COLO829 (cell line): Measurements from ENCODE around the gene PJVK.
"Not testable (repeated sequence)": the region's sequence is repeated elsewhere in the genome, so short reads cannot be mapped to it uniquely, and the experiment has no call there.

ENCODE experiments used
- DNase-seq: peaks from one replicate; pipeline ENCODE4 v3.0.0; 2012; ENCODE audit warnings: low spot score

The PJVK gene

GRCh38 chr2:178429336-178429735 lies 21.8 kb upstream of the PJVK start:
- DNase-seq: no peak

GRCh38 chr2:178436662-178437061 lies 14.5 kb upstream of the PJVK start:
- no peak for DNase-seq

DNA sequence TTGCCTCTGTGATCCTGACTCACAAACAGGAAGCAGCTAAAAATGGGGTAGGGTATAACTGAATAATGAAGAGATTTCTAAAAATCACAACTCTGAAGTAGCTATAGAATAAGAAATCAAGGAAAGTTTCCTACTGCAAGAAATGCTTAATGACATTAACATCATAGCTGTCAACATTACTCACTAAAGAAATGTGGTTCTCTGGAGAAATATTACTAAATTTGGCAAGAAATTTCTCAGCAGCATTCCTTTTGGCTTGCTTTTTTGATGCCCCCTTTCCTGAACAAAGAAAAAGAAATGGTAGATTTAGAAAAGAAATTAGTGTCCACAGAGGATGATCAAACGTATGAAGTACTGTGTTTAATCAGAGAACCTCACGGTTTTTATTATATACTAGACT lies 9.8 kb upstream of the PJVK start:
- no peak for DNase-seq

GRCh38 chr2:178448968-178449661 lies 2.1 kb upstream of the PJVK start:
- no peak for DNase-seq

DNA sequence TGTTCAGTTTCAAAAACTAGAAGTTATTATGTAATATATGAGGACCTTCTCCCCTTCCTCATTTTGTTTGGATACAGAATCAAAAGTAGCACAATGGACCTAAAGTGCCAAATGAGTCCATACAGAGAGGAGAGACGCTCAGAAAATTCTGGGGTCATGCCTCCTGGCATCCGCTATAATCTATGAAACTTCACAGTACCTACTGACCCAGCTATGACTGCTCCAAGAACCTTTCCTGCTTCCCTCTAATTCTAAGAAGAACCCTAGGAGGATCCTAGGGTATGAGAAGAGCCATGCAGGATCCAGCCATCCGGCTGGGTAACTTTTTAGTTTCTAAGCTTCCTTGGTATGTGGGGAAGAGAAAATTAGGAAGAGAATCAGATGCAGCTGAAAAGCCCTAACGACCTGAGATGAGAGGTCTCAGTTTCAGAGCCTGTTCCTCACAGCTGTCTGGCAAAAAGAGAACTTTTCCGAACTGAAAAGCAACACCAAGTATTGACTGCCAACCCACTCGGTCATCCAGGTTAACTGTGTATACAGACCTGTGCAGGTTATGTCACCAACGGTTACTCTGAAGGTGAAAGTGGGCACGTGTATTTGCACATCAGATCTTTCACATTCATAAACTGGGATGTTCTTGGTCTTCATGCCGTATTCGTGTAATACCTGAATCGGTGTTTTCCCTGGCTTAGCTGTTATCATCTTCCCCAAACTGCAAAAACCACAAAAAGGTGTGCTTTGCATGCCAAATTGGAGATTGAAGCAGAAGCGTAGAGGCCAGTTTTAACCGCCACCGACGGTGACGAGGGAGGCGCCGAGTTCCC lies 1.3 kb upstream of the PJVK start:
- DNase-seq: no peak

DNA sequence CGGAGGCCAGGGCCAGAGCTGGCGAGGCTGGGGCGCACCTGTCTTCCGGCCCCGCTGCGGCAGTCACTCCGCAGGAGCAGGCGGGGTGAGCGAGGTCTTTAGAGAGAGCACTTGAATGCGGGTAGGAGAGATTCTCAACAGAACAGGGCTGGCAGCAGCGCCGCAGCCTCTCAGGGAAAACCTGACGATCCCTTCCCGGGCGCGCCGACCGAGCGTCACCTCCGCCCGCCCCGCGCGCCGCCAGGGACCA lies 729 bp upstream of the PJVK start:
- no peak for DNase-seq

DNA sequence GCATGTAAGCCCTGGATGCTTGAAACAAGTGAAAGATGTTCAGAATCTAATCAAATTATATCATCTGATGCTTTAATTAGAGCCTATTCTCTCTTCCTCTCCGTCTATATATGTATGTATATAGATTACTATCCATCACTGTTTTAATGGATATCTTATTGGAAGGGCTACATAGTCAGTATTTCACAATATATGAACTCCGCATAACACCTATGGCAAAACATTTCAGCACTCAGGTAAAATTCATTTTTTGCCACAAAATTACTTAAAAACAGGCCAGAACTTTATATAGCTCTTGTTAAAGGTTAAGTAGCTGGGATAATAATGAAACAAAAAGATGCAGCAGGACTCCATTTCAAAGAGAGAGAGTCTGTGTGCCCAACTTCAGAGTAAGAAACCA lies 1.2 kb downstream of the PJVK start:
- DNase-seq: no peak

GRCh38 chr2:178452870-178453269 lies 1.7 kb downstream of the PJVK start:
- no peak for DNase-seq

DNA sequence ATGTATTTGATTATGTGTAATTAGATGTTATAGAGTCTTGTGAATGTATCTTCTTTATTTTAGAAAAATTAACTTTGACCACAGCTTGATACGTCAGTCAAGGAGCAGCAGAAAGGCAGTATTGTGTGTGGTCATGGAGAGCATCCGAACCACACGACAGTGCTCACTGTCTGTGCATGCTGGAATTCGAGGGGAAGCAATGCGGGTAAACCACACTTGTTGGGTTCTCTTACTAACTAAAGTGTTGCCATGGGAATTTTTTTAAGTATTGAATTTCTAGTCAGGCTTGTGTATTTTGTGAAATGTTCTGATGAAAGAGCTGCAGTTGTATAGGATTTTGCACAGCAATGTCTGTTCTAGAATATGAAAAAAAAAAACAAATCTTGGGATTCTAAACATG lies 4.8 kb downstream of the PJVK start:
- peak; percentile 67 for DNase-seq

- DNase-seq: no peak
Observed at GRCh38 chr2:178457390-178457886, 6.3 kb downstream of the PJVK start.

DNA sequence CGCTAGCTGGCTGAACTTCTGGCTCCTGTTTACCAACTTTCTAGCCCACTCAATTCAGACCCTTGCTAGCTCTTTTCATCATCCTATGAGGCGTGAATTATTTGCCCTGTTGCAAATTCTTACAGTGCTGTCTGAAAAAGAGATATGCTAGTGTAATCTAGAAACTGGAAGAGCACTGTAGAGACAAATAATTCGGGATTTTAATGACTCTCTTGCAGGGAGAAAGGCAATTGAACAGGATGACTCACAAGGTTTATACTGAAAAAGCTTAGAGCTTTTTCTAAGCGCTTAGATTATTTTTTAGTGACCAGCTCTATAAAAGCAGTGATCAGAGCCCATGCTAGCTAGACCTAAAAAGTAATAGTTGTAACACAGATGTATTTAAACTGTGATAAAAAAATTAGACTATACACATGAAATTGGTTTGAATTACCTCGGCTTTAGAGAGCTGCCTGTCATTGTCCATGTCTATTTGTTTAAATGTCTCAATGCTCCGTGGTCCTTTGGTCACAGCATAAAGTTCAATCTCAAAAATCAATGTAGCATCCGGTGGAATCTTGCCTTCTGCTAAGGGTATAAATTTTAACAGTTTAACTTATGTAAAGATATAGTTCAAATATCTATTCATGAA lies 18.2 kb downstream of the PJVK start:
- DNase-seq: no peak

DNA sequence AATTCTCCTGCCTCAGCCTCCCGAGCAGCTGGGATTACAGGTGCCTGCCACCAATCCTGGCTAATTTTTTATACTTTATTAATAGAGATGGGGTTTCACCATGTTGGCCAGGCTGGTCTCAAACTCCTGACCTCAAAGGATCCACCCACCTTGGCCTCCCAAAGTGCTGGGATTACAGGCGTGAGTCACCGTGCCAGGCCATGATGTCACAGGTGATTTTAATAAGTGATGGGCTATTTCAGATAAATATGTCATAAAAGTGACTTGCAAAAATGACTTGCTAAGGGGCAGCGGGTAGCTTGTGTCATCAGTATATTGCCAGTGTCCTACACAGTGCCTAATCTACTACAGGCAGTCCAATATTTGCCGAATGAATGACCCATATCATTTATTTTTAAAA lies 20.1 kb downstream of the PJVK start:
- not testable (repeated sequence) for DNase-seq

DNA sequence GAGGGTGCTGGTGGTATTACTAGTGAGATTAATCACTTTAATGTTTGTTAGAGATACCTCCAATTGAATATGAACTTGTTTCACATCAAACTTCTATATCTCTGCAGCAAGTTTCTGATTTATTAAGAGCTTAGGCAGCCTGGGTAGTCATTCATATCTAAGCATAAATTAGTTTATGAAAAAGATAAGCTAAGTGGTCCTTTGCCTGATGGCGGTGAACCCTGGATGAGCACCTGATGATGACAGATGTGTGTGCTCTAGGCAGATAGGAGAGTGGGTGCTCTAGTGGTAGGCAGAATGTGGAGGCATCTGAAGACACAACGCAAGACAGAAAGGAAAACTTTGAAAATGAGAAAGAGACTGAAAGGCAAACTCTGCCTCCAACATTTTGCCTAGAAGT lies 22.2 kb downstream of the PJVK start:
- DNase-seq: no peak

DNA sequence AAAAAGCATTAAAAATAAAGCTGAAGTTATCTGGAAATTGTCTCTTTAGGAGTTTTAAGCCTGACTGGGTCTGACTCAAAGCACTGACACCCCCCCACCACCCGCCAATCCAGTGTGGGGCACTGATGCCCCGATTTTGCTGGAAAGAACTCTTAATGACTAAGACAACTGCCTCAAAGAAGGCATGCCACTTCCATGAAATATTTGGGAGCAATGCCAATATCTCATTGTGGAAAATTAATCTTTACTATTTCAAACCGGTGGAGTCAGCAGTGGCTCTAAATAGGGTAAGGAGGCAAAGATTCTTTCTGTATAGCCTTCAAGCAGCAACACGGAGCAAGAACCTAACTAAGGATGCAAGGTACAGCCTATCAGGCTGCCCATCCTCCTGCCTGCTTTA lies 22.8 kb downstream of the PJVK start:
- no peak for DNase-seq

GRCh38 chr2:178474560-178474959 lies 23.4 kb downstream of the PJVK start:
- DNase-seq: no peak

DNA sequence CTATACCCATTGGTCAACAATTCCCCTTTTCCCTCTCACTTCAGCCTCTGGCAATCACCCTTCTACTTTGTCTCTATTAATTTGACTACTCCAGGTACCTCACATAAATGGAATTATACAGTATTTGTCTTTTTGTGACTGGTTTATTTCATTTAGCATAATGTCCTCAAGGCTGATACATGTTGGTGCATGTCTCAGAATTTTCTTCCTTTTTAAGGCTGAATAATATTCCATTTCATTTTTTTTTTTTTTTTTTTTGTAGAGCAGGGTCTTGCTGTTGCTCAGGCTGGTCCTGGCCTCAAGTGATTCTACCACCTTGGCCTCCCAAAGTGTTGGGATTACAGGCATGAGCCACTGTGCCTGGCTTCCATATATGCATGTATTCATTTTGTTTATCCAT lies 25.3 kb downstream of the PJVK start:
- DNase-seq: no peak

GRCh38 chr2:178477443-178478129 lies 26.4 kb downstream of the PJVK start:
- DNase-seq: no peak

GRCh38 chr2:178478130-178478438 lies 26.9 kb downstream of the PJVK start:
- no peak for DNase-seq

- peak; percentile 80 for DNase-seq
Observed at GRCh38 chr2:178478439-178479274, 27.5 kb downstream of the PJVK start, which contains the start of gene FKBP7. FKBP7 (minus strand) TSS chr2:178478600; CDS start chr2:178478499, 101 bp downstream.

GRCh38 chr2:178479275-178479616 lies 28.1 kb downstream of the PJVK start:
- no peak for DNase-seq

DNA sequence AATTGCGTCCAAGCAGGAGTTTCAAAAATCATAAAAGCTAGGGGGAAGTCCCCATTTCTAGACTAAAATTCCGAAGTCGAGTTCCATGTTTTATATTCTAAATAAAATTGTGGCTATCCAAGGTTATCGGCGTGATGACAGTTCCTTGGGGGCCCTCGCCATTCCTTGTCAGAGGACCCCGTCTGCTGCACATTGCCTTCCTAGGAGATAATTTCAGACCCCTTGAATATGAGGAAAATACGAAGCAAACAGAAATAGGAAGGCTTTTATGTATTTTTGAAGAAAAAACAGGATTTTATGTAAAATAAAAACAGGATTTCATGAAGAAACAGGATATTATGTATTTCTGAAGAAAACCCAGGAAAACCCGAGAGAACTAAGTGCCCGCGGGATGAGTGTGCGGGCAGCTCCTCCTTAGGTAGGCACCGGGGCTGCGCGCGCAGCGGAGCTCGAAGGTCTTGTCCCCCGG lies 28.6 kb downstream of the PJVK start:
- DNase-seq: no peak
